D721Med (cell line): ENCODE data around the gene ST7.

Source experiments
- DNase-seq: peaks from one replicate; pipeline ENCODE4 v3.0.0; 2011; ENCODE audit warnings: low spot score; ENCODE audit not compliant: insufficient read length
- FAIRE-seq: peaks from 2 replicates; lab custom pipeline; 2011; peaks lifted over from hg19 to GRCh38; lab: Jason Lieb, UNC
- CTCF ChIP-seq: IDR thresholded peaks from 2 replicates; pipeline ENCODE4 v1.5.1; 2012; ENCODE audit warnings: mild to moderate bottlenecking, control low read depth; ENCODE audit not compliant: insufficient read depth; ENCODE audit errors: missing control alignments

Gene ST7

GRCh38 chr7:116988363-116988989 lies 35.2 kb downstream of the ST7 start:
- FAIRE-seq (no peak), DNase-seq (no peak)
- TF ChIP-seq CTCF = peak; percentile 39

- FAIRE-seq = no peak
- TF ChIP-seq CTCF = no peak
- DNase-seq = no peak
These were observed 36.8 kb downstream of the ST7 start for GRCh38 chr7:116990056-116990455.

GRCh38 chr7:116991233-116991632 lies 37.9 kb downstream of the ST7 start:
- FAIRE-seq (no peak), DNase-seq (no peak)
- no peak for TF ChIP-seq CTCF

GRCh38 chr7:116994611-116995010 lies 41.3 kb downstream of the ST7 start:
- FAIRE-seq = no peak
- no peak for TF ChIP-seq CTCF
- no peak for DNase-seq

- no peak for FAIRE-seq
- no peak for DNase-seq
- no peak for TF ChIP-seq CTCF
These were observed 44.7 kb downstream of the ST7 start for GRCh38 chr7:116997972-116998371.

GRCh38 chr7:116998567-116999175 lies 45.4 kb downstream of the ST7 start:
- DNase-seq = no peak
- TF ChIP-seq CTCF = no peak
- no peak for FAIRE-seq

- no peak for DNase-seq
These were observed 46.0 kb downstream of the ST7 start for GRCh38 chr7:116999311-116999710.

More at GRCh38 chr7:116999311-116999710, 46.0 kb downstream of the ST7 start:
- FAIRE-seq = no peak
- no peak for TF ChIP-seq CTCF
